Activated CD8-positive, alpha-beta memory T cell treated with anti-CD3 and anti-CD28 coated beads for 48 hours (primary cell): ENCODE results near the gene CAMSAP1.

Experiments used
- DNase-seq, 3 experiments: peaks; one replicate each; pipeline ENCODE4 v3.0.0-alpha.2; 2020; ENCODE audit warnings: low read depth in 2 of 3, low spot score in 2 of 3

Gene CAMSAP1

DNA sequence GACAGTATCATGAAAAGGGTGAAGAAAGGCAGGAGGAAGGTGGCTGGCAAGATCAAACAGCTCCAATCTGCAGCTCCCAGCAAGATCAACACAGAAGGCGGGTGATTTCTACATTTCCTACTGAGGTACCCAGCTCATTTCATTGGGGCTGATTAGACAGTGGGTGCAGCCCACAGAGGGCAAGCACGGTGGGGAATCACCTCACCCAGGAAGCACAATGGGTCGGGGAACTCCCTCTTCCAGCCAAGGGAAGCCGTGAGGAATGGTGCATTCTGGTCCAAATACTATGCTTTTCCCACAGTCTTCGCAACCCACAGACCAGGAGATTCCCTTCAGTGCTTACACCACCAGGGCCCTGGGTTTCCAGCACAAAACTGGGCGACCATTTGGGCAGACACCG, 66.8 kb downstream of the CAMSAP1 start:
- no peak for DNase-seq

- DNase-seq: no peak
These were observed 67.2 kb downstream of the CAMSAP1 start for GRCh38 chr9:135840107-135840506.

- DNase-seq: no peak
These were observed 67.8 kb downstream of the CAMSAP1 start for GRCh38 chr9:135839516-135839915.

DNA sequence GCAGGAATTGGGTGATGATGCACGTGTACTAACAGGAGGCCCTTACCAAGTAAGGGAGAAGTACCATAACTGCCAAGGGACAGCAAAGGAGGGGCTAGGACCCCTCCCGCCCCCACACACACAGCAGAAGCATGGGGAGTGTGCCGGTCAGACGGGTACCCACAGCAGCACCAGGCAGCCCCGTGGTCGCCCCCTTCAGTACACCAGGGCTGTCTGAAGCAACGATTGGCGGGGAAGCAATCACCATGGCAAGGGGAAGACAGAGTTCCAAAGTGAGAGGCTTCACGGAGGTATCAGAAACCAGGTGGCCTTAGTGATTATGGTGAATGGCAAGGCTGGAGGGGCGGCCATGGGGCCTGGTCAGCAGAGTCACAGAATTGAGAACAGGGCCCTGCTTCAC, 72.2 kb downstream of the CAMSAP1 start:
- no peak for DNase-seq

DNA sequence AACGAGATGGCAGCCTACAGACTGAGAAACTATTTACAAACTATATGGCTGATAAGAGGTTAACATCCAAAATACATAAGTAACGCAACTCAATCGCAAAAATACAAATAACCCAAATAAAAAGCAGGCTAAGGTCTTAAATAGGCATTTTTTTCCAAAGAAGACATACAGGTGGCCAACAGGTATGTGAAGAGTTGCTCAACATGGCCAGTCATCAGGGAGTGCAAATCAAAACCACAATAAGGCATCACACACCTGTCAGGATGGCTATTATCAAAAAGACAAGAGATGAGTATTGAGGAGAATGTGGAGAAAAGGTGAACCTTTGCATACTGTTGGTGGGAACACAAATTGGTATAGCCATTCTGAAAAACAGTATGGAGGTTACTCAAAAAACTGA, 73.5 kb downstream of the CAMSAP1 start:
- no peak for DNase-seq

DNA sequence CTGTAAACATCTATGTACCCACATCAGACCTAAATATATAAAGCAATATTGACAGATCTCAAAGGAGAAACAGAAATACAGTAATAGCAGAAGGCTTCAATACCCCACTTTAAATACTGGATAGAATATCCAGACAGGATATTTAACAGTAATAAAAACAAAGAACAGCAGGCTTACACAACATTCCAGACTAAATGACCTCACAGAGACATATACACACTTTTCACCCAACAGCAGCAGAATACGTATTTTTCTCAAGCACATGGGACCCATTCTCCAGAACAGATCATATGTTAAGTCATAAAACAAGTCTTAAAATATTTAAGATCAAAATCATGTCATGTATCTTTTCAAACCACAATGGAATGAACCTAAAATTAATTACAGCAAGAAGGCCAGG, 76.8 kb downstream of the CAMSAP1 start:
- DNase-seq: no peak

GRCh38 chr9:135828656-135829055, 78.7 kb downstream of the CAMSAP1 start:
- no peak for DNase-seq

DNA sequence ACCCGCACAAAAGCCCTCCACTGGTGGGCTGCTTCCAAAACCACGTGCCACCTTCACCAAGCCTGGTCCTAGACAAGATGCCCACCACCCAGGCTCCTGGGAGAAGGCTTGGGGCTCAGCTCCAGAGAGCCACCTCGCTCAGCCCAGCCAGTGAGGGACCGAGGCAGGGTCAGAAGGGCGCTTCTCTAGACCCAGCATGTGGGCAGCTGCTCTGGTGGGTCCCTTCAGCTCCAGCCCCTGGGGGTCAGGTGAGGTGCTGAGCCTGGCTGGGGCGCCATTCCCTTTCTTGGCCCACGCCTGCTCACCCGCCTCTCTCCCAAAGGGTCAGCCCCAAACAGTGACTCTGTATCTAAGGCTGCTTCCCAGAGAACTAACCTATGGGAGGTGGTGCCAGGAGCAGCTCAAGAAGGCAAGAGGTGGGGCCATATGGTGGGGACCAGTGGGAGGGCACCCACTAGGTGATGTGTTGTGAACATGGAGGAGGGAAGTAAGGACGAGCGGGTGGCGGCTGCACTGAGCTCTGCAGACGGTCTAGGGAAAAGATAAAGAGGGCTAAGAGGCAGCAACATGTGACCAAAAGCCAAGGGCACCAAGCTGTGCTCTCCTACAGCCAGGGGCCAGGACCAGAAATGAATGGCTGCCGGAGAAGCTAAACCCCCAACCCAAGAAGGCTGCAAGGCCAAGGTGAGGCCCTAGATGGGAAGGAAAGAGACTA, 79.3 kb downstream of the CAMSAP1 start:
- DNase-seq: no peak

DNA sequence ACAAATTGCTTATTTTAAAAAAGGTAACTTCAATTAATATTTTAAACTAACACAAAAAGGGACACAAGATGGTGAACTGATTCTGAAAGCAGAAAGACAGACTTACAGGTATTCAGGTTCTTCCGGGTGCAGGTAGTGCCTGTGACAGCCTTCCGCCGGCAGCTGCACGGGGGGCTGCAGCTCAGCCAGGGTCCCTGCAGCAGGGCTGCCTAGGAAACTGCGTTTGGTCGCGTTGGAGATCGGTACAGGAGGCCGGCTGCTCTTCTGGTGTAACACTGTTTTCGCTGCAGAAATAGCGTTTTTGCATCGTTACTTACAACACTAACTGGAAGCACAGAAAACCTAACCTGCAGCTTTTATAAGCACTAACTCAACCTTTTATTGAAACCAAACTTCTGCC, 80.0 kb downstream of the CAMSAP1 start:
- DNase-seq: no peak

- no peak for DNase-seq
These were observed 81.2 kb downstream of the CAMSAP1 start for GRCh38 chr9:135826188-135826545.

- DNase-seq: no peak
These were observed 81.7 kb downstream of the CAMSAP1 start for GRCh38 chr9:135825435-135826187.

DNA sequence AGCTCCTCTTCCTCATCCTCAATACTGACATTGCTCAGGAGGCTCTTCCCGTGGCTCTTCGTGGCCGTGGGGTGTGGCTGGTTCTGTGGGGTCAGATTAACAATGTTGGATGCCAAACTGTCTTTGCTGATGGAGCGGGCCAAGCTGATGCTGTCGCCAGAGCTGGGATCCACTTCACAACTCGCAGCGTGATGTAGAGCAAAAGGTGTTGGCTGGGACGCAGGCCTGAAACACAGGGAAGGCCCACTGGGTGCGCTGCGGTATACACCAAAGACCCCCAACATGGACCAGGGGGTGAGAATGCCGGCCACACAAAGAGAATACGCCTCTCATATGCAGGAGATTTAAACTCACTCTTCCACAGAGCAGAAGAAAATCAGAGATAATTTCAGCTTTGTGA, 84.3 kb downstream of the CAMSAP1 start:
- DNase-seq: no peak

- DNase-seq: no peak
These were observed 85.0 kb downstream of the CAMSAP1 start for GRCh38 chr9:135822374-135822755.

DNA sequence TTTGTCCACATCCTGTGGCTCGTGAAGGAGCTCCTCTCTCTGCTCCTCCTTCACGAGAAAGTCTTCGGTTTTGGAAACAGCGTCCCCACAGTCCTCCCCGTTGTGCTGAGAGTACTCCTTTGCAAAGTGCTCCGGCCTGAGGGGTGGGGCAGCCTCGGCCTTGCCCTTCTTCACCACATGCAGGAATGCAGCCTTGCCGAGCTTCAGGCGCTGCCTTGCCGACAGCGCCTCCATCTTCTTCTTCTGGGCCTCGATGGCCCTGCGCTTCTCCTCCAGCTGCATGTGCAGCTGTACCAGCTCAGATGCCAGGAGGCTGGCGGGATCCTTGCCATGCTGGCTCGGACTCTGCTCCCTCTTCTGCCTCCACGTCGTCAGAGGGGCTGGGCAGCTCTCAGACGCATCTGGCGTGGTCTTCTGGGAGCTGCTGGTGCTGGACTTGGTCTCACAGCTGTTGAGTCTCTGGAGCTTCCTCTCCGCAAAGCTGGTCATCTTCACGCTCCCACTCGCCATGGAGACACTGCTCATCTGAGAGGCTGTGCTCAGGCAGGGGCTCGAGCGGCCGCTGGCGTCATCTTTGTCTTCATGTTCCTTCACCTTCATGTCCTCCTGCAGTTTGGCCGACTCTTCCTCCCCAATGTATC, 85.5 kb downstream of the CAMSAP1 start:
- DNase-seq: no peak

DNA sequence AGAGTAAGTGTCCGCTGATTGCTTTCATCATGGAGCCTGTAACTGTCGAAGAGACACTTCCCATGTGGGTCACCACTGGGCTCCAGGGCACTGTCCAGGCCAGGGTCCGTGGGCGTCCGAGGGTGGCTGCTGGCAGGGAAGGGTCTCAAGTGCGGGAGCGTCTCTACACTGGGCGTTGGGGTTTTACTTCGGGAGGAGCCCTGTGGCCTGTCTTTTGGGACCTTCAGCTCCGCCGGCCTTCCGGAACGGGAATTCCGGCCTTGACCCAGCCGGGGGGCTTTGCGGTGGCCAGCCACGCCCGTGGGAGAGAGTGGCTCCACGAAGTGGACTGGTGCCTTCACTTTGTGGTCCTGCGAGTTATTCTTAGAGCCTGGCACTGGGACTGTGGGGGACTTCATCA, 86.2 kb downstream of the CAMSAP1 start:
- DNase-seq: no peak

DNA sequence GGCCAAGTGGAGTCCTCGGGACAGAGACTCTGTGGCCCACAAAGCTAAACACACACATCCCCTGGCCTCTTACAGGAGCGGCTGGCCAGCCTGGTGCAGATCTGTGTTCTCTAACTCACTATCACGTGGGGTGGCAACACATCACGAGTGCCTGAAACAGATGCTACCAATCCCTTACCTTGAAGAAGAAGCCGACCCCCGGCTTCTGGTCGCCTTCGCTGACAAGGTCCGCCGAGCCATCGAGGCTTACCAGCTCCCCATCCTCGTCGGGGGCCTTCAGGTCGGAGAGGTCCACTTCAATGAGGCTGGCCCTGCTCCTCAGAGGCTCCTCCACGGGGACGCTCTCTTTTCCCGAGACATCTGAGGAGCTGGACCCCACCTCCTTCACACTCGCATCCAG, 86.7 kb downstream of the CAMSAP1 start:
- no peak for DNase-seq

- no peak for DNase-seq
These were observed 87.4 kb downstream of the CAMSAP1 start for GRCh38 chr9:135819905-135820304.

DNA sequence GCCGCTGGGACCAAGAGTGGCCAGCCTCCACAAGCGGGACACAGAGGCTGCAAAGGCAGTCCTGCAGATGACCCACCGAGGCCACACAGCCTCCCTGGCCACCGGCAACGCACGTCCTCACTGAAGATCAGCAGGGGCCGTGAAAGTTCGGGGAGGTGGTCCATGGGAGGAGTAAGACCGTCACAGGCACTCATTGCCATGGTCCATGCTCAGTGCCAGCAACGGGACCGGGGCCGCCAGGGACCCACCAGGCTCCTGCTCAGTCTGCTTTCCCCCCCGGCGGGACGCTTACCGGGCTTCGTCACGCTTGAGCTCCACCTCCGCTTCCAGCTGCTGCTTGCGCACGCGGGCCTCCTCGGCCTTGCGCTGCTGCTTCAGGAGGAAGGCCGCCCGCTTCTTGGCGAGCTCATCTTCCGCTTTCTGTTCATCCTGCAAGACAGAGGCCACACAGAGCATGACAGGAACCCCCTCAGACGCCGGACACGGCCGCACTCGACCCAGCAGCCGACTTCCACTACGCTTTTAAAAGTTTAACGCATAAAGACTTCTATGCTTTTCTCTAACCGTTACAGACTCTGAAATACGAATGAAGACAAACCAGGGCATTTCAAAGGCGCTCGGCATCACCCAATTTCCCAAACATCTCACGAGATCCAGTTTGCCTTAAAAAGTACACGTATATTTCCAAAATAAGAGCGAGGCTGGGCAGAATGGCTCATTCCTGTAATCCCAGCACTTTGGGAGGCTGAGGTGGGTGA, 88.4 kb downstream of the CAMSAP1 start:
- no peak for DNase-seq

GRCh38 chr9:135817951-135818717, 89.2 kb downstream of the CAMSAP1 start:
- no peak for DNase-seq

GRCh38 chr9:135816651-135816970, 90.7 kb downstream of the CAMSAP1 start:
- no peak for DNase-seq
